H9 (cell line): ENCODE data around the gene TLN1. TPM values are rescaled to one million over a fixed set of nuclear protein-coding genes. Genes with fewer than 3 reads are reported as not detected.

Experiments used
- DNase-seq: peaks from one replicate; pipeline ENCODE4 v3.0.0-alpha.2; 2017
- H2AFZ ChIP-seq: one replicate; pipeline ENCODE4 v1.6.1; 2013; ENCODE audit warnings: mild to moderate bottlenecking, low read length, control low read depth, moderate library complexity
- H2AK5ac ChIP-seq: 2 replicates; pipeline ENCODE4 v1.6.1; 2013; ENCODE audit warnings: low read length, control low read depth, mixed read lengths; ENCODE audit not compliant: insufficient read length
- H2BK120ac ChIP-seq: one replicate; pipeline ENCODE4 v1.6.1; 2013; ENCODE audit warnings: low read depth, mild to moderate bottlenecking, low read length, control low read depth, inconsistent platforms; ENCODE audit not compliant: poor library complexity, severe bottlenecking
- H2BK12ac ChIP-seq: 2 replicates; pipeline ENCODE4 v1.6.1; 2013; ENCODE audit warnings: low read length, control low read depth, mixed read lengths, low read depth; ENCODE audit not compliant: insufficient read length
- H2BK15ac ChIP-seq: 2 replicates; pipeline ENCODE4 v1.6.1; 2013; ENCODE audit warnings: low read depth, low read length, control low read depth
- H2BK20ac ChIP-seq: one replicate; pipeline ENCODE4 v1.6.1; 2013; ENCODE audit warnings: low read depth, mild to moderate bottlenecking, low read length, control low read depth, inconsistent platforms; ENCODE audit not compliant: poor library complexity, severe bottlenecking
- H2BK5ac ChIP-seq: 2 replicates; pipeline ENCODE4 v1.6.1; 2013; ENCODE audit warnings: low read length, control low read depth, mixed read lengths; ENCODE audit not compliant: insufficient read length
- H3K14ac ChIP-seq: 2 replicates; pipeline ENCODE4 v1.6.1; 2013; ENCODE audit warnings: low read length, control low read depth; ENCODE audit not compliant: insufficient read depth
- H3K18ac ChIP-seq: 2 replicates; pipeline ENCODE4 v1.6.1; 2013; ENCODE audit warnings: low read depth, mild to moderate bottlenecking, mixed read lengths, low read length, control low read depth; ENCODE audit not compliant: insufficient read length
- H3K23ac ChIP-seq: 2 replicates; pipeline ENCODE4 v1.6.1; 2013; ENCODE audit warnings: low read length, control low read depth, mixed read lengths, low read depth; ENCODE audit not compliant: insufficient read length
- H3K23me2 ChIP-seq: 2 replicates; pipeline ENCODE4 v1.6.1; 2013; ENCODE audit warnings: low read depth, mild to moderate bottlenecking, mixed read lengths, low read length, control low read depth; ENCODE audit not compliant: insufficient read length, poor library complexity, severe bottlenecking
- H3K27ac ChIP-seq: 2 replicates; pipeline ENCODE4 v1.5.1; 2013; ENCODE audit warnings: low read length, control low read depth, mixed read lengths, low read depth; ENCODE audit not compliant: insufficient read length
- H3K27me3 ChIP-seq: 2 replicates; pipeline ENCODE4 v1.6.1; 2013; ENCODE audit warnings: low read length, control low read depth, inconsistent platforms; ENCODE audit not compliant: insufficient read depth
- H3K4ac ChIP-seq: 2 replicates; pipeline ENCODE4 v1.6.1; 2013; ENCODE audit warnings: low read depth, mild to moderate bottlenecking, control low read depth, inconsistent platforms, low read length, moderate library complexity
- H3K4me1 ChIP-seq: 2 replicates; pipeline ENCODE4 v1.6.1; 2013; ENCODE audit warnings: low read length, control low read depth, inconsistent platforms; ENCODE audit not compliant: insufficient read depth
- H3K4me2 ChIP-seq: 2 replicates; pipeline ENCODE4 v1.6.1; 2013; ENCODE audit warnings: low read length, control low read depth, mixed read lengths; ENCODE audit not compliant: insufficient read length, insufficient read depth
- H3K56ac ChIP-seq: 2 replicates; pipeline ENCODE4 v1.6.1; 2013; ENCODE audit warnings: low read depth, mild to moderate bottlenecking, mixed read lengths, low read length, control low read depth; ENCODE audit not compliant: insufficient read length
- H3K79me1 ChIP-seq: 2 replicates; pipeline ENCODE4 v1.6.1; 2013; ENCODE audit warnings: low read depth, mild to moderate bottlenecking, moderate library complexity, low read length, control low read depth, inconsistent platforms; ENCODE audit not compliant: insufficient read depth, poor library complexity, severe bottlenecking
- H3K79me2 ChIP-seq: 2 replicates; pipeline ENCODE4 v1.6.1; 2013; ENCODE audit warnings: low read length, control low read depth, inconsistent platforms; ENCODE audit not compliant: insufficient read depth
- H3K9ac ChIP-seq: 2 replicates; pipeline ENCODE4 v1.6.1; 2013; ENCODE audit warnings: low read length, control low read depth, mixed read lengths; ENCODE audit not compliant: insufficient read length; ENCODE audit errors: extremely low read depth
- H3K9me3 ChIP-seq: one replicate; pipeline ENCODE4 v1.6.1; 2013; ENCODE audit warnings: low read depth, low read length, inconsistent platforms; ENCODE audit not compliant: control insufficient read depth
- H3T11ph ChIP-seq: one replicate; pipeline ENCODE4 v1.6.1; 2013; ENCODE audit warnings: mild to moderate bottlenecking, low read length, control low read depth, inconsistent platforms
- H4K20me1 ChIP-seq: one replicate; pipeline ENCODE4 v1.6.1; 2013; ENCODE audit not compliant: control insufficient read depth, insufficient read length, insufficient read depth
- H4K5ac ChIP-seq: 2 replicates; pipeline ENCODE4 v1.6.1; 2013; ENCODE audit warnings: low read depth, mild to moderate bottlenecking, mixed read lengths, low read length, control low read depth; ENCODE audit not compliant: insufficient read length
- H4K8ac ChIP-seq: replicated peaks from 2 replicates; pipeline ENCODE4 v1.6.1; 2013; ENCODE audit warnings: low read length, control low read depth, mixed read lengths, low read depth; ENCODE audit not compliant: insufficient read length
- H4K91ac ChIP-seq: 2 replicates; pipeline ENCODE4 v1.6.1; 2013; ENCODE audit warnings: low read depth, mild to moderate bottlenecking, moderate library complexity, mixed read lengths, low read length, control low read depth; ENCODE audit not compliant: insufficient read length
- H3K27ac Mint-ChIP-seq, 3 experiments: 2 replicates in 2 of 3; 3 replicates in 1 of 3; pipeline ENCODE4 v1.8.0; 2020 to 2021; ENCODE audit warnings: mixed read lengths in 3 of 3, mild to moderate bottlenecking in 1 of 3, moderate library complexity in 1 of 3
- H3K27me3 Mint-ChIP-seq: 2 replicates; pipeline ENCODE4 v1.8.0; 2021; ENCODE audit warnings: low read depth, mild to moderate bottlenecking, moderate library complexity, mixed read lengths
- H3K36me3 Mint-ChIP-seq, 3 experiments: 2 replicates in 2 of 3; 3 replicates in 1 of 3; pipeline ENCODE4 v1.8.0; 2020 to 2021; ENCODE audit warnings: low read depth in 3 of 3, mixed read lengths in 3 of 3; ENCODE audit not compliant: insufficient read depth in 1 of 3
- H3K4me1 Mint-ChIP-seq, 2 experiments: 2 replicates each; pipeline ENCODE4 v1.8.0; 2020; ENCODE audit warnings: mixed read lengths in 2 of 2
- H3K4me3 Mint-ChIP-seq, 2 experiments: 2 replicates in 1 of 2; 3 replicates in 1 of 2; pipeline ENCODE4 v1.8.0; 2020 to 2021; ENCODE audit warnings: mild to moderate bottlenecking in 2 of 2, mixed read lengths in 2 of 2, moderate library complexity in 1 of 2
- H3K9me3 Mint-ChIP-seq, 2 experiments: 2 replicates in 1 of 2; 3 replicates in 1 of 2; pipeline ENCODE4 v1.8.0; 2020; ENCODE audit warnings: mild to moderate bottlenecking in 2 of 2, mixed read lengths in 2 of 2, moderate library complexity in 1 of 2
- WGBS: extraction: QIAGEN DNeasy Blood & Tissue Kit; methylation state at CpG from one replicate; pipeline ENCODE4 v1.1.7; 2013; ENCODE audit warnings: missing lambda C conversion rate, low lambda C conversion rate, mixed read lengths; ENCODE audit not compliant: insufficient read length; ENCODE audit errors: extremely low coverage; 5-methylcytosine and 5-hydroxymethylcytosine counted together
- total RNA-seq: library from RNA; stranded (reverse); gene quantifications from 2 replicates; pipeline ENCODE4 v1.2.1, GENCODE V29; 2021
- TF ChIP-seq, protein P1 (sequence below): fragments of 200-600 bp; sonication (generic); conservative IDR thresholded peaks from 3 replicates; pipeline ENCODE4 v1.8.0; 2021; ENCODE audit warnings: antibody characterized with exemption, mild to moderate bottlenecking

TLN1 gene
- total RNA-seq, 1 experiment from 2014 or later, result 102 TPM

DNA sequence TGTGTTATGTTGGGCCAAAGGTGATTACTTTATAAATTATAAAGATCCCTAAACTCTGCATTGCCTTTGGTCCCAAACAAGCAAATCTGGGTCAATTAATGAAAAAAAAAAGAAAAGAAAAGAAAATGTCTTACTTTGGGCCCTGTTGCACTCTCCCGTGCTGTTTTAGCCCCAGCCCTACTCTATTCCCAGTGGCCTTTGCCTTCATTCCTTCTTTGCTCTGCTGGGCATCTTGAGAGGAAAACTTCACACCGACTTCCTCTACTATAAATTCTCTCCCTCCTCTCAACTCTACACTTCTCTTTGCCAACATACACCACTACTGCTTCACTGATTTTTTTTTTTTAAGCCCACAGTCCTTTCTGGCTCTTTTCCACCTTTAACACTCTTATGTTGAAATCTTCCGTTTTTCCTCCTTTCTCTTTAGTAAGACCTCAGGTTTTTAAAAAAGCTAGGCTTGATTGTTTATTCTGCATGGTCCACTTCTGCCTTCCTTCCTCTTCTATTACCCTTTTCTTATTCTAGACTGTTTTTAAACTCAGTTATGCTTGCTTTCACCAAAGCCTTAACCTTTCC, 26.6 kb upstream of the TLN1 start:
- Mint-ChIP-seq H3K4me1 (peaks cover 36 to 40% of the 10 kb centered on the region in 2 experiments), H3K36me3 (peaks cover 10 to 14% (median 12%) of the 10 kb centered on the region in 3 experiments; a peak in 6 of 7 replicates), H3K9me3 (no peaks in the 10 kb centered on the region), H3K27ac (no peak overlapping the region; a peak in 1 of 7 replicates), H3K27me3 (no peaks in the 10 kb centered on the region), H3K4me3 (peak overlapping the region; percentile 72 to 93)
- Histone ChIP-seq H2BK120ac (no peak overlapping the region), H3K4ac (no peak overlapping the region), H2AK5ac (no peak overlapping the region), H3K79me1 (no peaks in the 10 kb centered on the region), H3K79me2 (no peaks in the 10 kb centered on the region; the same call in 1 of the 2 replicates), H2BK15ac (no peak overlapping the region), H4K91ac (no peak overlapping the region), H2BK12ac (no peak overlapping the region), H3K4me2 (no peak overlapping the region), H3K14ac (no peak overlapping the region), H4K8ac (no peak overlapping the region), H3K9ac (no peak overlapping the region), H2BK20ac (no peak overlapping the region), H3K9me3 (no peaks in the 10 kb centered on the region), H2AFZ (no peak overlapping the region), H3K27ac (no peak overlapping the region), H3K4me1 (no peaks in the 10 kb centered on the region), H3T11ph (no peak overlapping the region), H3K27me3 (no peaks in the 10 kb centered on the region), H4K5ac (no peak overlapping the region), H4K20me1 (no peaks in the 10 kb centered on the region), H3K23me2 (peaks cover 3% of the 10 kb centered on the region), H3K56ac (no peak overlapping the region), H3K18ac (no peak overlapping the region), H2BK5ac (no peak overlapping the region), H3K23ac (no peak overlapping the region)
- DNase-seq, result no peak
- TF ChIP-seq, protein P1, sequence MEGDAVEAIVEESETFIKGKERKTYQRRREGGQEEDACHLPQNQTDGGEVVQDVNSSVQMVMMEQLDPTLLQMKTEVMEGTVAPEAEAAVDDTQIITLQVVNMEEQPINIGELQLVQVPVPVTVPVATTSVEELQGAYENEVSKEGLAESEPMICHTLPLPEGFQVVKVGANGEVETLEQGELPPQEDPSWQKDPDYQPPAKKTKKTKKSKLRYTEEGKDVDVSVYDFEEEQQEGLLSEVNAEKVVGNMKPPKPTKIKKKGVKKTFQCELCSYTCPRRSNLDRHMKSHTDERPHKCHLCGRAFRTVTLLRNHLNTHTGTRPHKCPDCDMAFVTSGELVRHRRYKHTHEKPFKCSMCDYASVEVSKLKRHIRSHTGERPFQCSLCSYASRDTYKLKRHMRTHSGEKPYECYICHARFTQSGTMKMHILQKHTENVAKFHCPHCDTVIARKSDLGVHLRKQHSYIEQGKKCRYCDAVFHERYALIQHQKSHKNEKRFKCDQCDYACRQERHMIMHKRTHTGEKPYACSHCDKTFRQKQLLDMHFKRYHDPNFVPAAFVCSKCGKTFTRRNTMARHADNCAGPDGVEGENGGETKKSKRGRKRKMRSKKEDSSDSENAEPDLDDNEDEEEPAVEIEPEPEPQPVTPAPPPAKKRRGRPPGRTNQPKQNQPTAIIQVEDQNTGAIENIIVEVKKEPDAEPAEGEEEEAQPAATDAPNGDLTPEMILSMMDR, result no peak
- 100% methylated on average over 1 of the region's 3 CpGs for WGBS
